ENCODE data around the gene TC2N.

Gene TC2N

GRCh38 chr14:91752961-91753360, 114.4 kb downstream of the TC2N start:
- no peak for TF ChIP-seq REST (IDR thresholded peaks at IDR 0.05; ENCODE audit: insufficient read depth in 1 of 2, low read depth in 2 of 2, low read length in 2 of 2)
- no peak for TF ChIP-seq POLR2AphosphoS5 (IDR thresholded peaks at IDR 0.05; ENCODE audit: low read depth, low read length)
- TF ChIP-seq FOXP2 (optimal IDR thresholded peaks at IDR 0.05; ENCODE audit: borderline replicate concordance, extremely low read depth, extremely low read length, insufficient read depth) = no peak
- no peak for TF ChIP-seq SIN3A (IDR thresholded peaks at IDR 0.05; ENCODE audit: borderline replicate concordance, insufficient read depth, low read length)
- TF ChIP-seq TAF1 (IDR thresholded peaks at IDR 0.05; ENCODE audit: borderline replicate concordance, insufficient read depth, low read length) = no peak

- TF ChIP-seq REST (IDR thresholded peaks at IDR 0.05; ENCODE audit: insufficient read depth in 1 of 2, low read depth in 2 of 2, low read length in 2 of 2) (no peak), FOXP2 (optimal IDR thresholded peaks at IDR 0.05; ENCODE audit: borderline replicate concordance, extremely low read depth, extremely low read length, insufficient read depth) (no peak), POLR2AphosphoS5 (IDR thresholded peaks at IDR 0.05; ENCODE audit: low read depth, low read length) (no peak), TAF1 (IDR thresholded peaks at IDR 0.05; ENCODE audit: borderline replicate concordance, insufficient read depth, low read length) (no peak), SIN3A (IDR thresholded peaks at IDR 0.05; ENCODE audit: borderline replicate concordance, insufficient read depth, low read length) (no peak)
These were observed 115.6 kb downstream of the TC2N start for GRCh38 chr14:91751719-91752118.

GRCh38 chr14:91750634-91751198, 116.6 kb downstream of the TC2N start:
- TF ChIP-seq REST (IDR thresholded peaks at IDR 0.05; ENCODE audit: insufficient read depth in 1 of 2, low read depth in 2 of 2, low read length in 2 of 2) (no peak), FOXP2 (optimal IDR thresholded peaks at IDR 0.05; ENCODE audit: borderline replicate concordance, extremely low read depth, extremely low read length, insufficient read depth) (no peak), TAF1 (IDR thresholded peaks at IDR 0.05; ENCODE audit: borderline replicate concordance, insufficient read depth, low read length) (no peak), SIN3A (IDR thresholded peaks at IDR 0.05; ENCODE audit: borderline replicate concordance, insufficient read depth, low read length) (no peak), POLR2AphosphoS5 (IDR thresholded peaks at IDR 0.05; ENCODE audit: low read depth, low read length) (no peak)

GRCh38 chr14:91749868-91750267, 117.5 kb downstream of the TC2N start:
- TF ChIP-seq FOXP2 (optimal IDR thresholded peaks at IDR 0.05; ENCODE audit: borderline replicate concordance, extremely low read depth, extremely low read length, insufficient read depth) (no peak), POLR2AphosphoS5 (IDR thresholded peaks at IDR 0.05; ENCODE audit: low read depth, low read length) (no peak), TAF1 (IDR thresholded peaks at IDR 0.05; ENCODE audit: borderline replicate concordance, insufficient read depth, low read length) (no peak), SIN3A (IDR thresholded peaks at IDR 0.05; ENCODE audit: borderline replicate concordance, insufficient read depth, low read length) (no peak), REST (IDR thresholded peaks at IDR 0.05; ENCODE audit: insufficient read depth in 1 of 2, low read depth in 2 of 2, low read length in 2 of 2) (no peak)

All from PFSK-1 (cell line).